IPS DF 19.7 (cell line): ENCODE data around the gene C1QTNF2.
A peak's percentile ranks its signal among the peaks of the same experiment; 100 is the strongest.

Experiments used
- DNase-seq: peaks from one replicate; pipeline ENCODE4 v3.0.0-alpha.2; 2013; ENCODE audit warnings: low read depth, low spot score

The C1QTNF2 gene, protein sequence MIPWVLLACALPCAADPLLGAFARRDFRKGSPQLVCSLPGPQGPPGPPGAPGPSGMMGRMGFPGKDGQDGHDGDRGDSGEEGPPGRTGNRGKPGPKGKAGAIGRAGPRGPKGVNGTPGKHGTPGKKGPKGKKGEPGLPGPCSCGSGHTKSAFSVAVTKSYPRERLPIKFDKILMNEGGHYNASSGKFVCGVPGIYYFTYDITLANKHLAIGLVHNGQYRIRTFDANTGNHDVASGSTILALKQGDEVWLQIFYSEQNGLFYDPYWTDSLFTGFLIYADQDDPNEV

DNA sequence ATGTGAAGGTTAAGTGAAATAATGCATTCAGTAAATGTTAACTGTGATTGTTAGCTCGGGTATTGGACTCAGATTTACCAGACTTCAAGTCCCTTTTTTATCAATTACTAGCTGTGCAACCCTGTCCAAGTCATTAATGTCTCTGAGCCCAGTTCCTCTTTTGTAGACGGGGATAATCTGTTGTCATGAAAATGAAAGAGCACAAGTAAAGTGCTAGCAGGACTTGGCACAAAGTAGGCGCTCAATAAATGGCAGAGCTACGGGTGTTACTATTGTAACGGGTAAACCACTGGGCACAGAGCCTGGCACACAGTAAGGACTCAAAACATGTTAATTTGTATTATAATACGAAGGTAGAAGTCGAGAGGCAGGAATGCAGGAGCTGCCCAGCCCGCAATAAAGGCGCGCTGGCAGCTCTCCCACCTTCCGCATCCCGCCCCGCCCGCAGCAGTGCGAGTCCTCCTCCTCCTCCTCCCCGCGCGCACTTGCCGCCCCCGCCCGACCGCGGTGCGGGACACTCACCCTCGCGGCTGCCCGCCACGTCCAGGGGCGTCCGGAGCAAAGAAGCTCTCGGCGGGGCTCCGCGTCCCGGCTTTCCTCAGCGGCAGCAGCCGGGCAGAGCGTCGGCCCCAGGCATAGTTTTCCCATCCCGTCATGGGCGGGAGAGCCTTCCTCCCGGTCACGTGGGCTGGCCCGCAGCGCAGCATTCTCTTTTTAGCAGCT is at the start of gene C1QTNF2:
TSS of gene C1QTNF2 (minus strand) at position 637 of the 723 bp plus-strand sequence. CDS start 15,615 bp downstream, outside the sequence.
- no peak for DNase-seq

- DNase-seq: no peak
These were observed 49.8 kb upstream of the C1QTNF2 start for GRCh38 chr5:160420331-160420610.

GRCh38 chr5:160419458-160420330 is 49.3 kb upstream of the C1QTNF2 start:
- DNase-seq: no peak

GRCh38 chr5:160418561-160419457 is 48.4 kb upstream of the C1QTNF2 start, which contains the start of gene SLU7:
TSS of gene SLU7 (minus strand) at chr5:160419081. CDS start at chr5:160415294, 3,787 bp downstream.
- peak; percentile 68 for DNase-seq

GRCh38 chr5:160399402-160400353 is 29.3 kb upstream of the C1QTNF2 start, which contains the start of gene FAM200C:
TSS of gene FAM200C (minus strand) at chr5:160400054. CDS start at chr5:160395490, 4,564 bp downstream.
- no peak for DNase-seq

DNA sequence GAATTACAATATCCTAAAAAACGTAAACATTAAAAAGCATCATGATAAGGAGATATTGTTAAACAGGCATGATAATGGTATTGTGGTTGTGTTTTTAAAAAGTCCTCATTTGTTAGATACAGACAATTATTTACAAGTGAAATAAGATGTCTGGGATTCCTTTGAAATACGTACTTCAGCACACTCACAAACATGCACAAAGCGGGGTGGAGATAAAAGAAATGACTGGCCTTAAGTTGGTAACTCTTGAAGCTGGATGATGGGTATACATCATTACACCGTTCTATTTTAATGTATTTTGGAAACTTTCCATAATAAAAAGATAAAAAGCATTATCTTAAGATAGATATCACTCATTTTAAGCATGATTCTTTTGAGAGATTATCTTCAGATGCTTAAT is 28.4 kb upstream of the C1QTNF2 start:
- no peak for DNase-seq

GRCh38 chr5:160397492-160397891 is 27.1 kb upstream of the C1QTNF2 start:
- no peak for DNase-seq

- no peak for DNase-seq
These were observed 24.7 kb upstream of the C1QTNF2 start for GRCh38 chr5:160395111-160395510.

DNA sequence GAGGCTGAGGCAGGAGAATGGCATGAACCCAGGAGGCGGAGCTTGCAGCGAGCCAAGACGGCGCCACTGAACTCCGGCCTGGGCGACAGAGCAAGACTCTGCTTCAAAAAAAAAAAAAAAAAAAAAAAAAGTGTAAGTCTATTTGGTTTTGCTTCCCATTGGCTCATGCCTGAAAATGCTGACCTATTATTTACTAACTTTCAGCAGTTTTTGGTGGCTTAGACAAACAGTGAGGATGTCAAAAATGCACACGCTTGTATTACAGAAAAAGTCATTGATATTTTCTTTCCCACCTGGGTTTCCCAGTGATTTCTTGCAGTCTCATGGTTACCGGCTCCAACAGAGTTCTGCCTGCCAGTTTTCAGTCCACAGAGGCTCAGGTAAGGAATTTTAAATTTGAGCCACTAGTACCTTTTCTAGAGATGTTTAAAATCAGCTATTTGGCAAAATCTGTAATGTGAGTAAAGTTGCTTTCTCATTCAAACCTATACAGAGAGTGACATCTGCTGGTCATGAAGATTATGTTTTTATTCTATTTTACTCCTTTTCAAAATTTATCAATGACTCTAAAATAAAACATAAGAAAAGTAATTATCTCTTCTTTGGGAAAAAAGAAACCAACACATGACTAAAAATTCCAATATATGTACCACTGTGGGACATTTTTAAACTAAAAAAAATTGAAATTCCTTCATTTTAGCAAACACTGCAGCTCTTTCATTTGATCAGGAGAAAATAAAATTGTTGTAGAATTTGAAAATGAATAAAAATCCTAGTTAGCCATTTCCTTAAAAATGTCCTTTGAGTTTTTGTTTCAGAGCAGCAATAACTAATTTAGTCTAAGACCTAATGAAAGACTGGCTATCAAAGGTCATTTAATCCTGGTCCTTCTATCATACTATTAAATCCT is 20.6 kb upstream of the C1QTNF2 start:
- no peak for DNase-seq

DNA sequence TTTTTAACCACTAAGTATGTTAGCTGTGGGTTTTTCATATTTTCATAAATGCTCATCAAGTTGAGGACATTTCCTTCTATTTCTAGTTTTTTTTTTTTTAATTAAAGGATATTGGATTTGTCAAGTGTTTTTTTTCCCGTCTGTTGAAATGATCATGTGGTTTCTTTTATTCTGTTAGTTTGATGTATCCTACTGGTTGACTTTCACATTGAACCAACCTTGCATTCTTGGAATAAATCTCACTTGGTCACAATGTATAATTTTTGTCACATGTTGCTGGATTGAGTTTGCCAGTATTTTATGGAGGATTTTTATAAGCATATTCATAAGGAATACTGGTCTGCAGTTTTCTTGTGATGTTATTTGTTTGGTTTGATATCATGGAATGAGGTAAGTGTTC is 17.0 kb upstream of the C1QTNF2 start:
- no peak for DNase-seq

DNA sequence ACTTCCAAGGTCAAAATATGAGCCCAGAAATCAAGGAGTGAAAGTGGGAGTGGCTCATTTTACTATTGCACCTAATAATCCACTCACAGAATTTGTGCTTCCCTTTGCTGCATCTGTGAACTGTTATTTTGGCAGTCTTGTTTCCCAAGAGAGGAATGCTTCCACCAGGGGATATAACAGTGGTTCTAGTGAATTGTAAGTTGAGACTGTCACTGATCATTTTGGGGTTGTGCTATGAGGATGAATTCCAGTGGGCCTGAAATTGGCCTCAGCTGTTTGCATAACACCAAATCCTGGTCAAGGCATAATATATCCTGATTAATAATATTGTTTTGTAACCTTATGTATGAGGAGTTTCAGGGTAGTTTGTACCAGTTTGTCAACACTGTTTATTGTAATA is 15.1 kb upstream of the C1QTNF2 start:
- DNase-seq: no peak

DNA sequence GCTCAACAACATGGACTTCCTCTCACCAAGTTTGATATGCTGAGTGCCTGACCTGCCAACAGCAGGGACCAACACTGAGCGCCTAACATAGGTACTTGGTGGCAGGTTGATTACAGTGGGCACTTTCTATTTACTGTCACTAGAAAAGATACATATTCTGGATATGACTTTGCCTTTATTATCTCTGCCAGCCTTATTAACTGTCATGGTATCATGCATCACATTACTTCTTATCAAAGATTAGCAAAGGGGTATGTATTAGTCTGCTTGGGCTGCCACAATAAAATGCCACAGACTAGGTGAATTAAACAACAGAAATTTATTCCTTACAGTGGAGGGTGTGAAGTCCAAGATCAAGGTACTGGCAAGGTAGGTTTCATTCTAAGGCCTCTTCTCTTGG is 14.3 kb upstream of the C1QTNF2 start:
- no peak for DNase-seq

DNA sequence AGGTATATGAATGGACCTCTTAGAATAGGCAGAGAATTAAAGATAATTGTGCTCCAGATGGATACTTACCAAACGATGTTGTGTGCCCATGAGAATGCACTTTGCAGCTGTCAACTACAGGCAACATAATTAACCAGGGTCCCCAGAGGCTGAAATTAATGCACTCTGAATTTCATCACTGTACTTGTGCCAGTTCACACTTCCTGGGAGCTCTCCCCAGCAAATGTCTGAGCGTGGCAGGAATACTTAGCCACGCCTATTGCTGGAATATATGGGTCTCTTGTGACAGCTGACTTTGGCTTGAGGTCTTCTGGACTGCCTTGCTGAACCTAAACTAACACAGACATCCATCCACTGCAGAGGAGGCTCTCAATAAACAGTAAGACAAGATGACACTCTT is 11.9 kb upstream of the C1QTNF2 start:
- DNase-seq: no peak

DNA sequence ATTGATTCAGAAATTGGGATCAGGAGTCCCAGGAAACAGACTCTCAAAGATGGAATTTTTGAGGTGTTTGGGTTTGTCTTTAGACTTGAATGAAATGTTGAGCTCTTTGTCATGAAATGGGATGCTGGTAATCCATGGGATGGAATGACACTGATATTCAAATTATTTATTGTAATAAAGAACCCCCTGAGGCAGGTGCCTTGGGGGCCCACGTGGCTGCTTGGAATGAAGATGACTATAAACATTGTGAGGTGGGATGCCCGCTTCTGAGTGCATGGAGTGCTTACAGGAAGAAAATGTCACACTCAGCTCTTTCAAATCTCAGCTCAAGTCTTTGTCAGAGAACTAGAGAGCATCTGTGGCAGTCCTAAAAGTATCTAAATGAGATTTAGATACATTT is 9.6 kb upstream of the C1QTNF2 start:
- no peak for DNase-seq

GRCh38 chr5:160379511-160379910 is 9.1 kb upstream of the C1QTNF2 start:
- no peak for DNase-seq

GRCh38 chr5:160378330-160378729 is 7.9 kb upstream of the C1QTNF2 start:
- DNase-seq: no peak

DNA sequence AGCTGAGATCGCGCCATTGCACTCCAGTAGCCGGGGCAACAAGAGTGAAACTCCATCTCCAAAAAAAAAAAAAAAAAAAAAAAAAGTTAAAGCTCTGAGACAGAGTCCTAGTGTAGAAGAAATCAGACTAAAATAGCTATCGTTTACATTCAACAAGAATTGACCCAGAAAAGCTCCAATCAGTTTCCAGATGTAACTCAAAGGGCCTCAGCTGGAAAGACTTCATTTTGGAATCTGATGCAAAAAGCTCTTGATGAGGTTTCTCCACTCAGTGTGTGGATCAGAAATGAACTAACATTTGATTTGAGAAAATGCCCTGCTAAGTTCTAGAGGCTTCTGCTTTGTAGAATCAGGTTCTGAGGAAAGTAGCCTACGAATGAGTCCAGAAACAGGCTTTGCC is 7.2 kb upstream of the C1QTNF2 start:
- DNase-seq: no peak

DNA sequence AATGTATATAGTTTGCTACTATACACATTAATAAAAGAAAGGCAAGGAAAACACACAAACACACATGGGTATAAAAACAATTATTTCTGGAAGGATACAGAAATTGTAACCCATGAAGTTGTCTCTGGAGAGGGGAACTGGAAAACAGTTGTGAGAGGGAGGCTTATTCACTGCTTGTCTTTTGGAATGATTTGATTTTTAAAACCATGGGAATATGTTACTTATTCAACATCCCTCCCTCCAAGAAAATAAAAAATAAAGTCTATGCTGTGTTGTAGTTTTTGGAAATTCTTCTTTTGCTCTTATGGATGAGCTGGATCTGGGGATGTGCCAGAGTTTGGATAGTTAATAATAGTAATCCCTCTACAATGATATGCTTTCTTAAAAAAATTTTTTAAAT is 6.0 kb upstream of the C1QTNF2 start:
- DNase-seq: no peak

GRCh38 chr5:160375701-160376100 is 5.3 kb upstream of the C1QTNF2 start:
- no peak for DNase-seq
